Nephron progenitor cell (in vitro differentiated cells): ENCODE data around the gene OR9Q1.
"Not testable (repeated sequence)": the region's sequence is repeated elsewhere in the genome, so short reads cannot be mapped to it uniquely, and the experiment has no call there.

Experiments used
- DNase-seq: peaks from one replicate; pipeline ENCODE4 v3.0.0; 2021
- H3K27ac Mint-ChIP-seq: 2 replicates; pipeline ENCODE4 v1.8.0; 2021; ENCODE audit warnings: mild to moderate bottlenecking, moderate library complexity, mixed read lengths
- H3K27me3 Mint-ChIP-seq: 2 replicates; pipeline ENCODE4 v1.8.0; 2021; ENCODE audit warnings: mild to moderate bottlenecking, low read depth, mixed read lengths; ENCODE audit not compliant: poor library complexity
- H3K36me3 Mint-ChIP-seq: 2 replicates; pipeline ENCODE4 v1.8.0; 2021; ENCODE audit warnings: low read depth, mixed read lengths
- H3K4me1 Mint-ChIP-seq: 2 replicates; pipeline ENCODE4 v1.8.0; 2021; ENCODE audit warnings: mixed read lengths
- H3K4me3 Mint-ChIP-seq: 2 replicates; pipeline ENCODE4 v1.8.0; 2021; ENCODE audit warnings: mild to moderate bottlenecking, moderate library complexity, mixed read lengths
- H3K9me3 Mint-ChIP-seq: 2 replicates; pipeline ENCODE4 v1.8.0; 2021; ENCODE audit warnings: mild to moderate bottlenecking, moderate library complexity, mixed read lengths
- CTCF ChIP-seq: fragments of 200-600 bp; sonication (generic); IDR thresholded peaks from 2 replicates; pipeline ENCODE4 v1.5.0; 2021; ENCODE audit warnings: antibody characterized with exemption

OR9Q1 gene

GRCh38 chr11:57979532-57980079 lies 44.1 kb upstream of the OR9Q1 start:
- H3K36me3 Mint-ChIP-seq, result no peaks in the 10 kb centered on the region
- DNase-seq, result no peak
- H3K4me1 Mint-ChIP-seq, result no peaks in the 10 kb centered on the region
- TF ChIP-seq CTCF, result no peak
- no peak overlapping the region for H3K4me3 Mint-ChIP-seq
- H3K27me3 Mint-ChIP-seq, result peaks cover 12% of the 10 kb centered on the region
- H3K27ac Mint-ChIP-seq, result no peak overlapping the region
- no peaks in the 10 kb centered on the region for H3K9me3 Mint-ChIP-seq

GRCh38 chr11:57980201-57980600 lies 43.5 kb upstream of the OR9Q1 start:
- H3K36me3 Mint-ChIP-seq, result no peaks in the 10 kb centered on the region
- H3K27ac Mint-ChIP-seq, result no peak overlapping the region
- H3K4me3 Mint-ChIP-seq, result no peak overlapping the region
- no peak for DNase-seq
- no peaks in the 10 kb centered on the region for H3K4me1 Mint-ChIP-seq
- TF ChIP-seq CTCF, result no peak
- no peaks in the 10 kb centered on the region for H3K9me3 Mint-ChIP-seq
- H3K27me3 Mint-ChIP-seq, result peaks cover 13% of the 10 kb centered on the region

GRCh38 chr11:57981536-57981935 lies 42.1 kb upstream of the OR9Q1 start:
- Mint-ChIP-seq H3K4me1 (no peaks in the 10 kb centered on the region), H3K4me3 (no peak overlapping the region), H3K36me3 (no peaks in the 10 kb centered on the region), H3K9me3 (no peaks in the 10 kb centered on the region), H3K27ac (no peak overlapping the region), H3K27me3 (peaks cover 15% of the 10 kb centered on the region)
- no peak for DNase-seq
- TF ChIP-seq CTCF, result no peak

GRCh38 chr11:57982776-57983175 lies 40.9 kb upstream of the OR9Q1 start:
- Mint-ChIP-seq H3K36me3 (no peaks in the 10 kb centered on the region), H3K4me3 (no peak overlapping the region), H3K27ac (no peak overlapping the region), H3K27me3 (peaks cover 15% of the 10 kb centered on the region), H3K4me1 (no peaks in the 10 kb centered on the region), H3K9me3 (no peaks in the 10 kb centered on the region)
- TF ChIP-seq CTCF, result no peak
- DNase-seq, result peak; percentile 14

GRCh38 chr11:57983191-57983590 lies 40.5 kb upstream of the OR9Q1 start:
- Mint-ChIP-seq H3K4me1 (no peaks in the 10 kb centered on the region), H3K36me3 (no peaks in the 10 kb centered on the region), H3K9me3 (no peaks in the 10 kb centered on the region), H3K4me3 (no peak overlapping the region), H3K27me3 (peaks cover 15% of the 10 kb centered on the region), H3K27ac (no peak overlapping the region)
- no peak for TF ChIP-seq CTCF
- no peak for DNase-seq

GRCh38 chr11:57999523-57999922 lies 24.2 kb upstream of the OR9Q1 start:
- not testable (repeated sequence) for H3K36me3 Mint-ChIP-seq, H3K4me3 Mint-ChIP-seq, DNase-seq, H3K27ac Mint-ChIP-seq, H3K4me1 Mint-ChIP-seq
- H3K9me3 Mint-ChIP-seq, result peaks cover 15% of the 10 kb centered on the region
- peaks cover 11% of the 10 kb centered on the region for H3K27me3 Mint-ChIP-seq

- H3K4me1 Mint-ChIP-seq, result not testable (repeated sequence)
Measured at GRCh38 chr11:58000021-58000420, 23.7 kb upstream of the OR9Q1 start.

More at GRCh38 chr11:58000021-58000420, 23.7 kb upstream of the OR9Q1 start:
- Mint-ChIP-seq H3K9me3 (peaks cover 15% of the 10 kb centered on the region), H3K27me3 (peaks cover 14% of the 10 kb centered on the region)
- H3K4me3 Mint-ChIP-seq, DNase-seq, H3K36me3 Mint-ChIP-seq, H3K27ac Mint-ChIP-seq: not testable (repeated sequence)
